Fibroblast of skin of right quadriceps (primary cell): ENCODE results near the gene WNT16.

ENCODE experiments used
- DNase-seq: peaks from one replicate; pipeline ENCODE4 v3.0.0-alpha.2; 2013

Gene WNT16

DNA sequence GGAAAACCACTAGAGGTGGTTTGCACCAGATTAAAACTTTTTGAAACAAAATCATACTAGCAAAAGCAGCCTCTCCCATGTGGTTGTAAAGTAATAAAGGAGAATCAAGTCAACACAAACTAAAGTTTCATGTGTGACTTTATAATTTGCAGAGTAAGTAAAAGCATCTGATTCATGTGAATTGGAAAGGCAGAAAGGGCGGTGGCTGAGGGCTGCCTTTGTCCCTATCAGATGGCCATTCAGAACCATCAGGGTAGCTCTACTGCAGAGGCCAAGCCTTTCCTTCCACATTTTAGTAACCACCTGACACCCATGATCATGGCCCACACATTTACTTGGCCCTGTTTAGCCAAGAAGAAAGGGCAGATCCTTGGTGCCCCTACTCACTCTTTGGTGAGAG, 15.7 kb downstream of the WNT16 start:
- no peak for DNase-seq

DNA sequence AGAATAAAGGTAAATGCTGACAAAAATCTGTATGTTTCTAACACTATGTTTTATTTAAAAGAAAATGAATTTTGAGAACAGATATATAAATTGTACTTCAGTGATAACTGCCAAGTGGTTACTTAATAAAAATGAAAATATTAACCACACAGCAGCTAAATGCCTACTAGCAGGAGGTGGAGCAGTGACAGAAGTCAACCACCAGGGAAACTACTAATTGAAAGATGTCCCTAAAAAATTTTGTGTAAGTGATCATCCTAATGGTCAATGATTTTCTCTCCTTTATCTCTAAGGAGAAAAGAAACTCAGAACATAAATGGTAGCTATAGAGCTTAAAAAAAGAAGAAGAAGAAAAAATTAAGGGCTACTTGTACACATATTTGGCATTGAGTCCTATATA, 22.9 kb downstream of the WNT16 start:
- no peak for DNase-seq

DNA sequence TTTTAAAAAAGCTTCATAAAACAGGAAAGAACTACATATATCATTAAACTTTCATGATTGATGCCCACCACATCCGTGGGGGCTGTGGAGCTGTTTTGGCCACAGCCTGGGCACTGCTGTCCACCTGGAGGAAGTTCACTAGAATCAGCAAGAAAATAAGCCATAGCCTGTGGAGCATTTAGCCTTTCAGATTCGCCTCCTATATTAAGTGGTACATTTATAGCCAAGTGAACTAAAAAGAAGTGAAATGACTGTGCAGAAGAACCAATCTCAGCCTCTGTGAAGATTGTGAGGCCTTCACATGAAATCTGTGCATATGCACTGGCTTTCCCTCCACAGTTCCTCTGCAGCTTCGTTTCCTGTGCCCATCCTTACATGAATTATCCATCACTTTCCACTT, 23.5 kb downstream of the WNT16 start:
- DNase-seq = no peak

DNA sequence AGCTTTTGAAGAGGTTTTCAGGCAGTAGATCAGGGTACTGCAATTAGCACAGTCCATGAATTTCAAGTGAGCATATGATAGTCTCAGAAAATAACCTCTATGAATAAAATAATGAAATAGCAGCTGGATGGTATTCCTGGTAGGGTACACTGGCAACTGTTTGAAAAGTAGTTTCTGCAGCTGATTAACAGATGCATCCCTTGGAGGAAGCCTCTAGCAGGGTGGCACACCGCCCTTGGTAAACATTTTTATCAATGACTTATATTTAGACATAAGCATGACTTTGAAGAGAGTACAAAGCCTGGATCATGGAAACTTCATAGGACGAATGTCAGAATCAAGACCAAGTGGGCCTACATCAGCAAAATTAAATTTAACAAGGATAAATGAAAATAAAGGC, 26.8 kb downstream of the WNT16 start:
- DNase-seq = no peak

DNA sequence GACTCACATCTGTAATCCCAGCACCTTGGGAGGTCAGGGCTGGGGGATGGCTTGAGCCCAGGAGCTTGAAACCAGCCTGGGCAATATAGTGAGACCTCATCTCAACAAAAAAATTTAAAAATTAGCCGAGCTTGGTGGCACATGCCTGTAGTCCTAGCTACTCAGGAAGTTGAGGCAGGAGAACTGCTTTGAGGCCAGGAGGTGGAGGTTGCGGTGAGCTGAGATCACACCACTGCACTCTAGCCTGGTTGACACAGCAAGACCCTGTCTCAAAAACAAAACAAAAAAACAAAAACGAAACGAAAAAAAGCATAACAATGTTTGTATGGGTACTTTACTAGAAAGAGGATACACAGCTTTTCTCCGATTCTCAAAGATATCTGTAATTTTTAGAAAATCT, 31.8 kb downstream of the WNT16 start:
- DNase-seq = no peak

DNA sequence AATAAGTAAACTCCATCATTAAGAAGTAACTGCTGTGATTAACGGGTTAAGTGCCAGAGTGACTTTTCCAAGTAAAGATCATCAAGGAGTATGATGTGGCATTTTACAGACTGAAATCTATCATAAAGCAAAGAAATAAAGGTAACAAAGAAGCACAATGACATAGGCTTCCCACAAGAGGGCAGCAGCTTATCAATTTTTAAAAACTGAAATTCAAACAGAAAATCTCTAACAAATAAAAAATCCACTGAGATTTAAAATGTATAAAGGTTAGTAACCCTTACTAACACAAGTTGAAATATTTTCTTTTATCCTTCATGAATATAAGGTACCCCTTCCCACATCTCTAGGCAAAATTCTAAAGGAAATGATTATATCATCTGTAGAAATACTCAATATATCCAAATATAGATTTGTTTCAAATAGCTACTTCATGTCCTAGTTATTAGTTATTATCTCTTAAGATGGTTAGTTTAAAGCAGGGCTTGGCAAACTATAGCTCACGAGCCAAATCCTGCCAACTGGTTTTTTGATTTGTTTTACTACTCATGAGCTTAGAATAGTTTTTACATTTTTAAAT, 38.1 kb downstream of the WNT16 start:
- peak; percentile 15 for DNase-seq

DNA sequence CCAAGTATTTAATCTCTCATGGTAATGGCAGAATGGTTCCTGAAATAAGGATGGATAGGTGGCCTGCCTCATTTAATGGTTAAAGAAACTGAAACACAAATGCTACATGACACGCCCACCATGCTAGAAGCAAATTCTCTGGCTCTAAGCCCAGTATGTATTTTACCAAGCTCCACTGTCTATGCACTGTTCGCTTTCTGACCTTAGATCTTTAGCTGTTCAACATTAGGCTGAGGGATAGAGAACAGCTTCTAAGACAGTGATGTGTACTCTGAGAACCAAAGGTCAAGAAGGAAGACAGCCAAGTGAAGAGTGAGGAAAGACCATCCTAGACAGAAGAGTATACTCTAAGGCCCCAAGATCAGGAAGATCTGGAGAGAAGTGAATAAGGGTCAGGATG, 40.7 kb downstream of the WNT16 start:
- DNase-seq = peak; percentile 55

DNA sequence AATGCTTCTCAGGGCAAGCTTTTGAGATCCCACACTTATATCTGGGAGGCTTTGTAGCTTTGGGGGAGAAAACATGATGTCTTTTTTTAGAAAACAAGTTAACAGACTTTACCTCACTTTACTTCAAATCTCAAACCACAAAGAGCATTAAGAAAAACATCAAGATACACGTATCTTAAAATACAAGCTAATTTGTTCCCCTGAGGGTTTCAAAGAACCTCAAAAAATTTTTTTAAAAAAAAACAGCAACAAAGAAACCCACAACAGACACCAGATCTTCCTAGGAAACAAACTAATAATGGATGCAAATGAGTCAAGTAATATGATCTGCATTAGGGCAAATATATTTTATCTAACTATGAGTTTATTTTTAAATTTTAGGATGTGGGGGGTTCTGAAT, 42.6 kb downstream of the WNT16 start:
- DNase-seq = no peak

DNA sequence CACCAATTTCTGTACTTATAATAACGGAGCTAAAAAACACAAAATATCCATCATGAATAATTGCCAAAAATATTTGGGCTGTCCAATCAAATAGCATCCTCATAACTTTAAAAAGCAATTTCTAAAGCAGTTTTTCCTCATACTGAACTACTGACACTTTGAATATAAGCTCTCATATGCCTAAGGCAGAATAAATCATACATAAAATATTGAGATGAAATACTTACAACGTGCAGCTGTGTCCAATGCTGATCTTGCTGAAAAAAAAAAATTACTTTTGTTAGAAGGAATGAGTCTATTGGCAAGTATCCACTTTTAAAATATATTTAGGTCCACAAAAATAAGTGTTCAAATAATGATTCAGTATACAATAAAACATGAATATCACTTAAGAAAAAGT, 43.1 kb downstream of the WNT16 start:
- no peak for DNase-seq

DNA sequence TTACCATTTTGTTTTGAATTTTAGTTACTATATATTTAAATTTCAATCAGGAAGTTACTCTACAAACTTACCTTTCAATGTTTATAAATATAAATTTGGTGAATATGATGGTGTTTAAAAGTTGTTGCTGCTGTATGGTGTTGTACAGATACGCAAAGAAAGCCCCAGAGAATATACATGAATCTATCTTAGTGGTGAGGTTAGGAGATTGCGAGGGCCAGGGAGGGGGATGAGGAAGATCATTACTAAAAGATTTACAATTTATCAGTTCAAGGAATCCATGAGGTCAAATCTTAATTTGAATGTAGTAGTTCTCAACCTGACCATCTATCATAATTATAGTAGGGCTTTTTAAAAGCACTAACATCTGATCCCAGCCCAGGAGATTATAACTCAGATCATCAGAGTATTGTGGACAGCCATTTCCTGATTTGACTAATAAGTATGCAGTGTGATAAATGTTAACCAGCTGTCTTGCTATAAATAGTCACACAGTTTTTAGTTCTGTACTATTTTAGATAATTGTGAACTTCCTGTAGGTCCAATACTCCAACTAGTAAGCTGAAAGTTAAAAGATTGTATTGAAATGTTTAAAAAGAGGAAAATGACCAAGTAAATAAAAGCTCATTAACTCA, 43.7 kb downstream of the WNT16 start:
- DNase-seq = peak; percentile 75

DNA sequence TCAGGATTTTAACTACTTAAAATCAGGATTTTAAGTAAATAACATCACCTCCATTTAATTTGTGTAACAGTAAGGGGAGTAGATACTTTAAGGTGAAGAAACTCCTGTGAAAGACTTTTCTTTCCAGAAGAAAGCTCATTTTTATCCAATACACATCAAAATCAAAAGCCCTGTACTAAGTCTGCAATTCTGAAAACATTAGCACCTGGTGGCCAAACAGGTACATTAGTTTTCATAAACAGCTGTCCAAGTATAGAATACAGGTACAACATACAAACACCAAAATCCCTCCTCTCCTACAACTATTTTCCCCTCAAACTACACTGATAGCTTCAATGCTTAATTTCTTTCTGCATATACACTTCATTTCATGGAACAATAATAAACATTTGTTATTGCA, 44.4 kb downstream of the WNT16 start:
- no peak for DNase-seq

DNA sequence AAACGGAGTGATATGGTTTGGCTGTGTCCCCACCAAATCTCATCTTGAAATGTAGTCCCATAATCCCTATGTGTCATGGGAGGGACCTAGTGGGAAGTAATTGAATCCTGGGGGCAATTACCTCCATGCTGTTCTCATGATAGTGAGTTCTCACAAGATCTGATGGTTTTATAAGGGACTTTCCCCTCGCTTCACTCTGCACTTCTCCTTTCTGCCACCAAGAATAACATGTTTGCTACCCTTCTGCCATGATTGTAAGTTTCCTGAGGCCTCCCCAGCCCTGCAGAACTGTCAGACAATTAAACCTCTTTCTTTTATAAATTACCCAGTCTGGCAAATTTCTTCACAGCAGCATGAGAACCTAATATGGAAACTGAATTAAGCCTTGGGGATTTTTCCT, 48.2 kb downstream of the WNT16 start:
- no peak for DNase-seq

DNA sequence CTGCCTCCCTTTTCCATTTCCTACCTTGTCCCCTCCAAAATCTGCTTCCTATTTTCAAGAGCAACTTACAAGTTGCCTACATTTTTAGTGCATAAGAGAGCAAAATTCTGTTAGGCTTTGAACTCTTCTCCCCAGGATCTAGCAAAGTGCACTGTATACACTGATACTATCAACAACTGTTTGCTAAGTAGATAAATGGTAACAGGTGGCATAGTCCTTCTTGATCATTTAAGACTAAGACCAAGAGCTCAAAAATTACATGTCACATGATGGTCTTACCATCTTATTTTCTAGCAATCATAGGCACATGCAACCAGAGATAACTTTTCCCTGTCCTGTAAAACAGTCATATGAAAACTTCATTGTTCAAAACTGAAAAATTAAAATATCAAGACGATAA, 51.1 kb downstream of the WNT16 start:
- DNase-seq = no peak

DNA sequence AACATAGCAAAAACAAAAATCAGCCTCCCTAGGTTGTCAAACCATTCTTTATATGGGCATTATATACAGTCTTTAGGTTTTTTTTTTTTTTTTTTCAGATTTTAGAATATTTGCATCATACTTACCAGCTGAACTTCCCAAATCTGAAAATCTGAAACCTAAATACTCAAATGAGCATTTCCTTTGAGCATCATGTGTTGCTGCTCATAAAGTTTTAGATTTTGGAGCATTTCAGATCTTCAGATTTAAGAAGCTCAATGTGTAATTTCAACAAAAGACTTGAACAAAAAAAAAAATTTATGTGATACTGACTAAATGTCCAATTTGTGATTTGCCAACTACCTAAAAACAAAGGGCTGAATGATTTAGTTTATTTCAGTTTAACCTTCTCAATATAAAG, 53.7 kb downstream of the WNT16 start:
- DNase-seq = no peak

DNA sequence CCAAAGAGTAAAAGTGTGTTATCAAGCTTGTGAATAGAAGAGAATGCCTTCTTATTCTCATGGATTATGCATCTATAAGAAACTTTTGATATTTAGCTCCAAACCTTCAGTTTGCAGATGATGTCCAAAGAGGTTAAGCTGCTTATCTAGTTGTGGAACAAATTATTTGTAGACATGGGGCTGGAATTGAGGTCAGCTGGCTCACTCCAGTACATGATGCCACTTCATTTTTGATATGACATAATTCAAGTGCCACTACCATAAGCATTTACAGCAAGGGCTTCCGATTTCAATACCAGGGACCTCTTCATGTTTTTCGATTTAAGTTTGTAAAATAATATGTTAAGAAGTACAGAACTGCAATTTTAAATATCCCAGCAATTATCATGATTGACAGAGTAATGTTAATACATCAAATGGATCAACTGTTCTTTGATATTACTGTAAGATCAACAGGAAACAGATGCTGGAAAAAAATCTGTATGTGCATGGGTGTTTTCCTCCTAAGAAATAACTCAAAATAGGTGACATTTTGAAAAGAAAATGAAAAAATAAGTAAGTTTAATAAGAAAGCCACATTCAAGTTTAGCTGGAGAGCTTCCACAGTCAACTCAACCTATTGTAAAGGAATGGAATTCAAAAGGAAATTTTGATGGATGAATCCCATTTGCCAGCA, 54.6 kb downstream of the WNT16 start:
- no peak for DNase-seq

DNA sequence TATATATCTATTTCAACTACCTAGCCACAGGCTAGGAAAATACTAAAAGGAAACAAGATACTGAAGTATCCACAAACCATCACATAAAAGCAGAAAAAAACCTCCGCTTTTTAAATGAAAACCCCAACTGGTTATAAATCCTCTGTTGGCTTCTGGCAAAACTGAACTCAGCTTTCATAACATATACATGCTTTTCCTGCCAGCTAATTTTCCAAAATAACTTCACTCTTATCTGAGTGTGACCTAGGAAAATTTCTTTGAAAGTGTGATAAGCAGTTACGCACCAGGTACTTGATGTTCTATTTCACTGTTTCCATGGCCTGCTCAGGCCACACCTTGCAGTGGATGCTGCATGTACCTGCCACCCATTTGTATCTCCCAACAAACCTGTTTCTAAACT, 55.5 kb downstream of the WNT16 start:
- no peak for DNase-seq

DNA sequence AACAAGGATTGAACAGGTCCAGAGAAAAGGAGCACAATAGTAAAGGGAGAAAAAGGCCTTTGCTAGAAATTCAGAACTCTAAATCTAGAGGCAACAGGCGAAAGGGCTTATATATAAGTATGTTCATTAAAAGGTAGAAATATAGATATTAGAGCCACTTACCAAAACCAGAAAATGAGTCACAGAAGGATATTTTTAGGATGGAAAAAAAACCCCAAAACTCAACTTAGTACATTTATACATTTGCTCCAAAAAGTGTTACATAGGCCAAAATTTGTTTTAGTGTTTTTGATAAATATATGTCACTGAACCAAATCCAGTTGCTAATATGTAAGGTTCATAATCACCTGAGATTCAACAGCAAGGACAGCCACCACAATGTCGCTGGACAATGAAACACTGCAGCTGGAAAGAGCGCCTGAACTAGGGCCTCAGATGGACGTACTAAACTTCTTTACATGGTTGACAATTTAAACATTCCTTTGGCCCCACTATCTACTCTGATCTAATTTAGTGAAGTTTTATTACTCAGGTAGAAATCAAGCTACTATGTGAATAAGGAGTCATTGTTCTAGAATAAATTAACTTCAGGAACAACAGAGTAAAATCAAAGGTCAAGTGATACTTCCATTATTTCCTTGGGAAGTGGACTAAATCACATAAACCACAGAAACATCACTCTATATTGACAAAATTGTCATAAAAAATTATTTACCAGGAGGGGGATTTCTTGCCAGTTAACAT, 56.4 kb downstream of the WNT16 start:
- DNase-seq = no peak

DNA sequence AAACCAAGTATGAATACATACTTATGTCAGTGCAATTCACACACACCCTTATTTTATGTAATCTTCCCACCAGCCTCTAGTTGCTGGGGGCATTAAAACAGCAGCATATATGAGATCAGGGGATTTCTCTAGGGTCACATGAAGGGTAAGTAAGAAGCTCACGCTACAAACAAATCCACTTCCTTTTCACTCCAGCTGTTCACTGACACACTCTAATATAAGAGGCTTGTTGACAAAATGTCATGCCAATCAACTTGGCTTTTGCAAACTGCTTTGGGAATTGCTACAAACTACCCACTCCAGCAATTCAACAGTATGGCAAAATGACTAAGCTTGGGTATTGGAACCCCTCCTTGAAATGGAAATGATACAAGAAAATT, 57.0 kb downstream of the WNT16 start:
- no peak for DNase-seq

DNA sequence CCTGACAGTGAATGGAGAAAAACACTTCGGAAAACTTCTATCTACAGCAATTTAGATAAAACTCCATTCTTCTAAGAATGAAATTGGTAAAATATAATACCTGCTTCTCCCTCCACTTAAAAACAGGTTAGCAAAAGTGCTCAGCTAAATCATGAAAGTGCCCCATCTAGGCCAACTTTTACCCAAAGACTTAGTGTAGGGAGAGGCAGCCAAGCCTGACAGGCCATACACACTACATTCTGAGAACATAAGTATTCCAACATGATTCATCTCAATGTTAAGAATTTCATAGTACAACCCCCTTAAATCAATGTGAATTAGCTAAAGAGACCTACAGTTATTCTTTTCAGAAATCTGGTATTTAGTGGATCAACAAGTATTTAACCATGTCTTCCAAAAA, 60.1 kb downstream of the WNT16 start:
- DNase-seq = no peak

DNA sequence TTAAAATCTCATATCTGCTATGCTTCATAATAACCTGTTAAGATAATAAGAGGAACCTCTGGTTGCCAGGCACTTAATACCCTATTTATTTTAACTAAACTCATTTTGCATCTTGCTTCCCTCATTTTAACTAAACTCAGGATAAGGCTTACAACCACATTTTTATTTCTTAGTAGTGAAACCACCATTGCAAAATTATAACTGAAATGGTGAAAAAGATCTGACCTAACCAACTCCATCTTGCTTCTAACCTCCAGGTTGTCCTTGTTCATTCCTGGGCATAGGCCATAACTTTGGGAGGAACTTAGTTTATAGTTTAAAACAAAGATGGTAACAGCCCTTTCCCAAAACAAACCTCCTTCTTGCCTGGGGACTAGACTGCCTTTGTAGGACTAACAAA, 61.3 kb downstream of the WNT16 start:
- no peak for DNase-seq

DNA sequence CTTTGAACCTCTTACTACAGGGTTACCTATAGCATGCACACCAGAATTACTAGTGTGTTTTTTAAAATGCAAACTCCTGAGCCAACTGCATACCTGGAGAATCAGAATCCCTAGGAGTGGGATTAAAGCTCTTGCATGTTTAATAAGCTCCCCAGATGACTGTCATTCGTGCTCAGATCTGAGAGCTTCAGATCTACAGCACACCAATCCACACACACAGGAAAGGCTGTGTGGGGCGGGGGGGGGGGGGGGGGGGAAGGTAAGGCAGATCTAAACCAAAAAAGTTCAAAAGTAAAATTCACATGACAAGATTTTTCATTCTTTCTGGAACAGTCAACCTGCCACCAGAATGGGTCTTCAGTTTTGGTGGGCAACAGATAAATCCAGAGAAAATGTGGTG, 61.8 kb downstream of the WNT16 start:
- no peak for DNase-seq
